Measurements from ENCODE around the gene LONP1.

The LONP1 gene

DNA sequence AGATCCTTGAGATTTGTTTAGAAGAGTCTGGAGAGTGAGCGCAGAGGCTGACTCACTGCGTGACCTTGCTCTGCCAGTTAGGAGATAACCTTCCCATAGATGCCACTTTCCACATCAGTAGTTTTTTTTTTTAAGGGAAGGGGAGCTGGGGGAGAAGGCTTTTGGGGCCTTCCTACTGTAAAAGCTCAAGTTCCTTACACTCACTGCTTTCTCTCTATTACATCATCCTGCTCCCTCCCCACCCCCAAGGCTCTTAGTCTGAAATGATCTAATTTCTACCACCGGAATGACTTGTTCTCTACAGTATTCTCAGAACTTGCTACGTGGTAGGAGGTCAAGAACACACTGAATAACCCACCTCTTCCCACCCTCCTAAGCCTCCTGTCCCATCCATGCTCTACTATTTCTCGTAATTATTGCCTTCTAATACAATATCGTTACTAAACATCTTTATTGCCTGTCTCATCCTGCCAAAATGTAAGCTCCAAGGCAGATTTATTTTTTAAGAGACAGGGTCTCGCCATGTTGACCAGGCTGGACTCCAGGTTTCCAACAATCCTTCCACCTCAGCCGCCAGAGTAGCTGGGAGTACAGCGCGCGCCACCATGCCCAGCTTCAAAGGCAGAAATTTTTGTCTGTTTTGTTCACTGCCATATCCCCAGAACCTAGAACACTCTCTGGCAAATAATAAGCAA is 1.2 kb downstream of the LONP1 start:
- DNase-seq (ENCODE audit: insufficient read length, low spot score) (no peak), FAIRE-seq (no peak)
- TF ChIP-seq, protein P1, sequence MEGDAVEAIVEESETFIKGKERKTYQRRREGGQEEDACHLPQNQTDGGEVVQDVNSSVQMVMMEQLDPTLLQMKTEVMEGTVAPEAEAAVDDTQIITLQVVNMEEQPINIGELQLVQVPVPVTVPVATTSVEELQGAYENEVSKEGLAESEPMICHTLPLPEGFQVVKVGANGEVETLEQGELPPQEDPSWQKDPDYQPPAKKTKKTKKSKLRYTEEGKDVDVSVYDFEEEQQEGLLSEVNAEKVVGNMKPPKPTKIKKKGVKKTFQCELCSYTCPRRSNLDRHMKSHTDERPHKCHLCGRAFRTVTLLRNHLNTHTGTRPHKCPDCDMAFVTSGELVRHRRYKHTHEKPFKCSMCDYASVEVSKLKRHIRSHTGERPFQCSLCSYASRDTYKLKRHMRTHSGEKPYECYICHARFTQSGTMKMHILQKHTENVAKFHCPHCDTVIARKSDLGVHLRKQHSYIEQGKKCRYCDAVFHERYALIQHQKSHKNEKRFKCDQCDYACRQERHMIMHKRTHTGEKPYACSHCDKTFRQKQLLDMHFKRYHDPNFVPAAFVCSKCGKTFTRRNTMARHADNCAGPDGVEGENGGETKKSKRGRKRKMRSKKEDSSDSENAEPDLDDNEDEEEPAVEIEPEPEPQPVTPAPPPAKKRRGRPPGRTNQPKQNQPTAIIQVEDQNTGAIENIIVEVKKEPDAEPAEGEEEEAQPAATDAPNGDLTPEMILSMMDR (IDR thresholded peaks at IDR 0.05; ENCODE audit: insufficient read depth, missing control alignments), result no peak

DNA sequence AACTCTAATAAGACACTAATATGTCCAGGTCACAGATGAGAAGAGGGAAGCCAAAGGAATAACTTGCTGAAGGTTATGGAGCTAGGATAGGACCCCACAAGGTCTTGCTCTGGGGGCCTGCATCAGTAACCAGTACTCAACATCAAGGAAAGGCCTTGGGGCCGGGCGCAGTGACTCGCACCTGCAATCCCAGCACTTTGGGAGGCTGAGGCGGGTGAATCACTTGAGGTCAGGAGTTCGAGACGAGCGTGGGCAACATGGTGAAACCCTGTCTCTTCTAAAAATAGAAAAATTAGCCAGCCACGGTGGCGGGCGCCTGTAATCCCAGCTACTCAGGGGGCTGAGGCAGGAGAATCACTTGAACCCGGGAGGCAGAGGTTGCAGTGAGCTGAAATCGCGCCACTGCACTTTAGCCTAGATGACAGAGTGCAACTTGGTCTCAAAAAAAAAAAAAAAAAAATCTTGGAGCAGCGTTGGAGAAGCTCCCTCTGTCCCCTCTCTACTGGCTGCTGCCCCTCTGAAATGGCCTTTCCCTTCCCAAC is 1.8 kb downstream of the LONP1 start:
- TF ChIP-seq, protein P1 (IDR thresholded peaks at IDR 0.05; ENCODE audit: insufficient read depth, missing control alignments), result no peak
- DNase-seq (ENCODE audit: insufficient read length, low spot score) (no peak), FAIRE-seq (no peak)

DNA sequence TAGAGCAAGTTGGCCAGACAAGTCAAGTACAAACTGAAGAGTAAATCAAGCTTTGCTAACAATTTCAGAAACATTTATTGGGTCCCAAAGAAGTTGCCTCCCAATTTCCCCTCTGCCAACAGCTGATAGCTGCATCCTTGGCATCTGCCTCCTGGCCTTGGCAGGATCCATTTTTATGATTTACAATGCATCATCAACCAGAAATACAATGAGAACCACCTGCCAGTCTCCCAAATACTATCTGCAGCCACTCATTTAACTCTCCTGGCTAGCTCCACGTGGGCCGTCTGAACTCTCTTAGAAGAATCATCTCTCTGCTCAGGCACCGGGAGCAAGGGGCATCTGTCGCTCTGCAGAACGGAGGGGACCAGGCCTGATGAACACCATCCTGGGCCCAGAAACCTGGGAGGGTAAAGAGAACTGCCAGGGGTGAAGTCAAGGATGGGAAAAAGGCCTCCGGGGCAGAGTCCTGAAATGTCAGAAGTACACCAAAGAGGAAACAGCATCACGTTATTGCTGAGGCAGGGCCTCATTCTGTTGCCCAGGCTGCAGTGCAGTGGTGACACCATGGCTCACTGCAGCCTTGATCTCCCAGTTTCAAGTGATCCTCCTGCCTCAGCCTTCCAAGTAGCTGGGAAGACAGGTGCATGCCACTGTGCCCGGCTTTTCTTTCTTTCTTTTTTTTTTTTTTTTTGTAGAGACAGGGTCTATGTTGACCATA is 2.6 kb downstream of the LONP1 start:
- FAIRE-seq, result no peak
- TF ChIP-seq, protein P1 (IDR thresholded peaks at IDR 0.05; ENCODE audit: insufficient read depth, missing control alignments), result no peak
- no peak for DNase-seq (ENCODE audit: insufficient read length, low spot score)

DNA sequence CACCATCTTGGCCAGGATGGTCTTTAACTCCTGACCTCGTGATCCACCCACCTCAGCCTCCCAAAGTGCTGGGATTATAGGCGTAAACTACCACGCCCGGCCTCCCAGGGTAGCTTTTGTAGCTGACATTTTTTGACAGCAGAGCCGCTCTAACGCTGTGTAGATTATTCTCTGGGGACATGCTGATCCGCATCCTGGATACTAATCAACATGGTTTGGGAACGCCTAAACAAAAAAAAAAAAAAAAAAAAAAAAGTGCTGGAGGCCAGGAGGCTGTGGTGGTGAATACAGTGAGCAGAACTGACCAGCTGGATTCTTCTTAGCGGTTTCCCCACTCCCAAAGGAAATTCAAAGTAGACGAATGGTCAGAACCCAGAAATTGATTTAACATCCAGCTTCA is 5.1 kb downstream of the LONP1 start:
- FAIRE-seq (no peak), DNase-seq (ENCODE audit: insufficient read length, low spot score) (no peak)
- TF ChIP-seq, protein P1 (IDR thresholded peaks at IDR 0.05; ENCODE audit: insufficient read depth, missing control alignments), result no peak

DNA sequence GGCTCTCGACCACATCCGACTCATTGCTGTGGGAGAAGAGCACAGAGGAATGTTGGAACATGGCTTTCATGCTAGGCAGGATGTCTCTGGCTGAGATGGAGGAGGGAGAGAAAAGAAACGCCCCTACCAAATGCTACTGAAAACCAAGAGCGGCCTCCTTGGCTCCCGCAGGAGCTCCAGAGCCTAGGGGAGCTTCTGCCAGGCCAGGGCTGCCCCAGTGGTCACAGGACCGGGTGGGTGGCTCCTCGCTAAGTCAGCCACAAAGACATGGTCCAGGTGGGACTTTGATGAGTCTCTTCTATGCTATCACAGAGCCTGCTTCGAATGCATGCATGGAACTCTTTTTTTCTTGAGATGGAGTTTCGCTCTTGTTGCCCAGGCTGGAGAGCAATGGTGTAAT is 6.7 kb downstream of the LONP1 start:
- TF ChIP-seq, protein P1 (IDR thresholded peaks at IDR 0.05; ENCODE audit: insufficient read depth, missing control alignments), result no peak
- DNase-seq (ENCODE audit: insufficient read length, low spot score) (no peak), FAIRE-seq (no peak)

DNA sequence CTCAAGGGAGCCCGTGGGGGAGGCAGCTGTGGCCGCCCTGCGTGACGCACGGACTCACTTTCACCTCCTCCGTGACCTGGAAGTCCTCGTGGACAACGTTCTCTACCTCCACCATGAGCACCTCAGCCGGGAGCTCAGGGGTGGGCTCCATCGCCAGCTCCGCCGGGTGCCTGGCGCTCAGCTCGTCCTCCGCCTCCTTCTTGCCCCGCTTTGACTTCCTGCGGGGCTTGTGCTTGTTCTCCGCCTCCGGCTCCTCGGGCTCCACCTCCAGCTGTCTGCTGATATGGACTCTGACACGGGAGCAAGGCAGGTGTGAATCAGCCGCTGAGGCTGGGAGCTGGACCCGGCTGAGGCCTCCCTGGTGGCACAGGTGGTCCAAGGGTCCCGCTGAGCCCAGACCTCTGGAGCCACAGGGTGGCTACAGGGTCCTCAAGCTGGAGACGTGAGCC is 8.2 kb downstream of the LONP1 start:
- FAIRE-seq (no peak), DNase-seq (ENCODE audit: insufficient read length, low spot score) (no peak)
- TF ChIP-seq, protein P1 (IDR thresholded peaks at IDR 0.05; ENCODE audit: insufficient read depth, missing control alignments), result no peak

DNA sequence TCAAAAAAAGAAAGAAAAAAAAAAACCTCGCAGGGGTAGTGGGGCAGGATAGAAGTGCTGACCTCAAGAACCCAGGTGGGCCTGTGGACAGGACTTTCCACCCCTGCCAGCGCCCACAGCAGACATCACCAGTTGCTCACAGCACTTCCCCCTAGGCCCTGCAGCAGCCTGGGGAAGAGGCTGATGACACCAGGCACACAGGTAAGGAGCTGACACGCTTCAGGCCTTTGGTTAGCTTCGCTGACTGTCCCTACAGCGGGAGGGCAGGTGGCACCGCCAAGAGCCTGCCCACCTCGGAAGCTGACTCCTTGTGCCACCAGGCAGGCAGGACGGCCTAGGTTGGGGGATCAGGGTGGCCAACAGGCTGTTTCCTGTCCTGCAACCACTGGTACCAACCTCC is 8.9 kb downstream of the LONP1 start:
- FAIRE-seq, result no peak
- TF ChIP-seq, protein P1 (IDR thresholded peaks at IDR 0.05; ENCODE audit: insufficient read depth, missing control alignments), result no peak
- DNase-seq (ENCODE audit: insufficient read length, low spot score), result no peak

Measured in D721Med (cell line).